Measurements from ENCODE around the gene TUBG1. TPM values are rescaled to one million over a fixed set of nuclear protein-coding genes. Genes with fewer than 3 reads are reported as not detected.

TUBG1 gene
- polyA plus RNA-seq, 4 donors = 22.8 to 43.3 (median 33.3) TPM

- FAIRE-seq = no peak
- H3K4me3 ChIP-seq (ENCODE audit: low read depth in 1 of 3, low read length in 3 of 3) = no peak overlapping the region
- WGBS, 3 donors = 79 to 86% (median 84%) methylated on average over 3 of the region's 3 CpGs
- no peak overlapping the region for H3K27ac ChIP-seq (ENCODE audit: low read depth in 1 of 3, low read length in 2 of 3)
- peaks cover 0 to 20% (median 0%) of the 10 kb centered on the region in 3 donors for H3K4me1 ChIP-seq (ENCODE audit: control insufficient read depth in 3 of 3, insufficient read depth in 2 of 3, low read depth in 1 of 3, low read length in 2 of 3)
- no peak for DNase-seq
- no peaks in the 10 kb centered on the region for H3K27me3 ChIP-seq (ENCODE audit: control insufficient read depth in 3 of 3, insufficient read depth in 3 of 3, low read length in 3 of 3)
- no peaks in the 10 kb centered on the region for H3K9me3 ChIP-seq (ENCODE audit: control insufficient read depth in 2 of 2, insufficient read depth in 1 of 2, low read depth in 1 of 2, low read length in 1 of 2)
- peaks cover 11 to 61% (median 38%) of the 10 kb centered on the region in 3 donors for H3K36me3 ChIP-seq (ENCODE audit: control insufficient read depth in 3 of 3, insufficient read depth in 2 of 3, low read depth in 1 of 3, low read length in 3 of 3)
Measured at GRCh38 chr17:42574463-42574862, 35.0 kb upstream of the TUBG1 start.

GRCh38 chr17:42577140-42577531 lies 32.3 kb upstream of the TUBG1 start:
- peak overlapping the region in 2 of 3 donors; percentile 73 to 90 for H3K27ac ChIP-seq (ENCODE audit: low read depth in 1 of 3, low read length in 2 of 3)
- H3K4me3 ChIP-seq (ENCODE audit: low read depth in 1 of 3, low read length in 3 of 3) = peak overlapping the region in 2 of 3 donors; percentile 66 to 79
- peaks cover 0 to 14% (median 0%) of the 10 kb centered on the region in 3 donors for H3K4me1 ChIP-seq (ENCODE audit: control insufficient read depth in 3 of 3, insufficient read depth in 2 of 3, low read depth in 1 of 3, low read length in 2 of 3)
- FAIRE-seq (no peak), DNase-seq (no peak)
- H3K36me3 ChIP-seq (ENCODE audit: control insufficient read depth in 3 of 3, insufficient read depth in 2 of 3, low read depth in 1 of 3, low read length in 3 of 3) = peaks cover 0 to 58% (median 25%) of the 10 kb centered on the region in 3 donors
- H3K9me3 ChIP-seq (ENCODE audit: control insufficient read depth in 2 of 2, insufficient read depth in 1 of 2, low read depth in 1 of 2, low read length in 1 of 2) = no peaks in the 10 kb centered on the region
- 0 to 5% (median 4%) methylated on average over 15 to 18 of the region's 18 CpGs for WGBS, 3 donors
- no peaks in the 10 kb centered on the region for H3K27me3 ChIP-seq (ENCODE audit: control insufficient read depth in 3 of 3, insufficient read depth in 3 of 3, low read length in 3 of 3)

- WGBS, 3 donors = 0 to 1% (median 0%) methylated on average over 50 to 52 of the region's 52 CpGs
- Histone ChIP-seq H3K9me3 (ENCODE audit: control insufficient read depth in 2 of 2, insufficient read depth in 1 of 2, low read depth in 1 of 2, low read length in 1 of 2) (no peaks in the 10 kb centered on the region), H3K4me1 (ENCODE audit: control insufficient read depth in 3 of 3, insufficient read depth in 2 of 3, low read depth in 1 of 3, low read length in 2 of 3) (peaks cover 0 to 14% (median 0%) of the 10 kb centered on the region in 3 donors), H3K27ac (ENCODE audit: low read depth in 1 of 3, low read length in 2 of 3) (peak within 1 kb of the TSS; percentile 60 to 90 (median 73)), H3K4me3 (ENCODE audit: low read depth in 1 of 3, low read length in 3 of 3) (peak within 1 kb of the TSS; percentile 46 to 79 (median 66)), H3K36me3 (ENCODE audit: control insufficient read depth in 3 of 3, insufficient read depth in 2 of 3, low read depth in 1 of 3, low read length in 3 of 3) (peaks cover 0 to 57% (median 26%) of the 10 kb centered on the region in 3 donors), H3K27me3 (ENCODE audit: control insufficient read depth in 3 of 3, insufficient read depth in 3 of 3, low read length in 3 of 3) (no peaks in the 10 kb centered on the region)
- peak; percentile 96 for DNase-seq
- no peak for FAIRE-seq
Measured at GRCh38 chr17:42577532-42578281, 31.8 kb upstream of the TUBG1 start, which contains the start of gene PSMC3IP. Gene PSMC3IP (minus strand): TSS chr17:42577729. CDS start chr17:42577686, 43 bp downstream.

DNA sequence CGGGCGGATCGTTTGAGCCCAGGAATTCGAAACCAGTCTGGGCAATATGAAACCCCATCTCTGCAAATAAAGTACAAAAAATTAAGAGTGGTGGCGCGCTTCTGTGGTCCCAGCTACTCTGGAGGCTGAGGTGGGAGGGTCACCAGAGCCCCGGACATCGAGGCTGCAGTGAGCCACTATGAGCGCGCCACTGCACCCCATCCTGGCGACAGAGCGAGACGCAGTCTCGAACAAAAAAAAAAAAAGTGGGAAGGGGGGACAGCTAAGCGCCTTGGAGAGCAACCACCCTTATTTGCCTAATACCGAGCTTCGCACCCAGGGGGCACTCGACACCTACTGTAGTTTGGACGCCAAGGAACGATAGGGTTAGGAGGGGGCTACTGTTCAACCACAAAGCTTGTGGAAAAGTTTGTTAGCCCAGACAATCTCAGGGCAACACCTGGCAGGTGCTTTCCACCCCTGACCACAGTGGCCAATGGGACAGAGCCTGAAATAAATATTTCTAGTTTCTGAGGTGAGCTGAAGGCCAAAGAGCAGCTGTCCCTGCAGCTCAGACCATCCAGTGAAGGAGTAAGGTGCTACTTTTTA lies 31.1 kb upstream of the TUBG1 start:
- DNase-seq (peak; percentile 63 to 83), FAIRE-seq (no peak)
- no peaks in the 10 kb centered on the region for H3K27me3 ChIP-seq (ENCODE audit: control insufficient read depth in 3 of 3, insufficient read depth in 3 of 3, low read length in 3 of 3)
- 0 to 1% (median 1%) methylated on average over 17 to 20 of the region's 20 CpGs for WGBS, 3 donors
- H3K9me3 ChIP-seq (ENCODE audit: control insufficient read depth in 2 of 2, insufficient read depth in 1 of 2, low read depth in 1 of 2, low read length in 1 of 2) = no peaks in the 10 kb centered on the region
- peak overlapping the region; percentile 60 to 90 (median 73) for H3K27ac ChIP-seq (ENCODE audit: low read depth in 1 of 3, low read length in 2 of 3)
- peaks cover 0 to 14% (median 0%) of the 10 kb centered on the region in 3 donors for H3K4me1 ChIP-seq (ENCODE audit: control insufficient read depth in 3 of 3, insufficient read depth in 2 of 3, low read depth in 1 of 3, low read length in 2 of 3)
- H3K36me3 ChIP-seq (ENCODE audit: control insufficient read depth in 3 of 3, insufficient read depth in 2 of 3, low read depth in 1 of 3, low read length in 3 of 3) = peaks cover 4 to 53% (median 24%) of the 10 kb centered on the region in 3 donors
- peak overlapping the region; percentile 46 to 79 (median 66) for H3K4me3 ChIP-seq (ENCODE audit: low read depth in 1 of 3, low read length in 3 of 3)

DNA sequence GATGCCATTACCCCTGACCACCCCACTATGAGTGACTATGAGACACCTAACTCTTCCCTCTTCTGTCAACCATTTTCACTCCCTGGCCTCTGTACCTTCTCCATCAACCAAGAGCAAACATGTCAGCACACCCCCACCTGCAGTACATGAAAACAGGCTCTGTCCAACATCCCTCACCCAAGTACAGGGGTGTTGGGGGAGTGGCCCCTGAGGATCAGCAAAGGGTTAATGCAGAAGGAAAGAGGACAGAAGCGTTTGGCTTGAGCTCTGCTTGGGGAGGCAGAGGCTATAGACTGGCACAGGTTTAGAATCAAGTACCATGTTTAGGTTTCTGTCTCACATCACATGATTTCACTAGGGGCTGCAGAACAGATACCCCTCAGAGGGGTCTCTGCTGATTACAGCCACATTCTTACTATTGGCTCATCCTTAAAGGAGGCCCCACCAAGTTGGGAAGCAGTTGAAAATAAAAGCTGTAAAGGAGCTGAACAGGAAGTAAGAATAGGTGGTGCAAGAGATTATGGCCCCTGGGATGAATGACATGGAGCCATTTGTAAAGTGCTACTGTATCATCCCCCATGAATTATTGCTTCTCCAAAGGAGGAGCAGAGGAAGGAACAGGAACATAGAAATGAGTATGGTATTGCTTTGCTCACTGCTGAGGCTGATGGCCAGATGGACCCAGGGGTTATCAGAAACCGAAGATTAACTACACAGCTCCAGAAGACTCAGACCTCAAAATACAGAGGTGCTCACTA lies 29.5 kb upstream of the TUBG1 start:
- DNase-seq = no peak
- H3K27ac ChIP-seq (ENCODE audit: low read depth in 1 of 3, low read length in 2 of 3) = peak overlapping the region in 1 of 3 donors; percentile 29
- H3K9me3 ChIP-seq (ENCODE audit: control insufficient read depth in 2 of 2, insufficient read depth in 1 of 2, low read depth in 1 of 2, low read length in 1 of 2) = no peaks in the 10 kb centered on the region
- WGBS, 3 donors = 46 to 57% (median 50%) methylated on average over 2 of the region's 2 CpGs
- no peak for FAIRE-seq
- H3K4me3 ChIP-seq (ENCODE audit: low read depth in 1 of 3, low read length in 3 of 3) = no peak overlapping the region
- no peaks in the 10 kb centered on the region for H3K27me3 ChIP-seq (ENCODE audit: control insufficient read depth in 3 of 3, insufficient read depth in 3 of 3, low read length in 3 of 3)
- peaks cover 10 to 58% (median 21%) of the 10 kb centered on the region in 3 donors for H3K36me3 ChIP-seq (ENCODE audit: control insufficient read depth in 3 of 3, insufficient read depth in 2 of 3, low read depth in 1 of 3, low read length in 3 of 3)
- peaks cover 0 to 14% (median 0%) of the 10 kb centered on the region in 3 donors for H3K4me1 ChIP-seq (ENCODE audit: control insufficient read depth in 3 of 3, insufficient read depth in 2 of 3, low read depth in 1 of 3, low read length in 2 of 3)

- FAIRE-seq = no peak
- 92 to 96% (median 93%) methylated on average over 10 of the region's 10 CpGs for WGBS, 3 donors
- no peaks in the 10 kb centered on the region for H3K9me3 ChIP-seq (ENCODE audit: control insufficient read depth in 2 of 2, insufficient read depth in 1 of 2, low read depth in 1 of 2, low read length in 1 of 2)
- no peaks in the 10 kb centered on the region for H3K27me3 ChIP-seq (ENCODE audit: control insufficient read depth in 3 of 3, insufficient read depth in 3 of 3, low read length in 3 of 3)
- no peak for DNase-seq
- peaks cover 0 to 12% (median 0%) of the 10 kb centered on the region in 3 donors for H3K4me1 ChIP-seq (ENCODE audit: control insufficient read depth in 3 of 3, insufficient read depth in 2 of 3, low read depth in 1 of 3, low read length in 2 of 3)
- H3K36me3 ChIP-seq (ENCODE audit: control insufficient read depth in 3 of 3, insufficient read depth in 2 of 3, low read depth in 1 of 3, low read length in 3 of 3) = peaks cover 16 to 64% (median 26%) of the 10 kb centered on the region in 3 donors
- H3K27ac ChIP-seq (ENCODE audit: low read depth in 1 of 3, low read length in 2 of 3) = no peak overlapping the region
- no peak overlapping the region for H3K4me3 ChIP-seq (ENCODE audit: low read depth in 1 of 3, low read length in 3 of 3)
Measured at GRCh38 chr17:42581744-42582270, 27.7 kb upstream of the TUBG1 start.

GRCh38 chr17:42584880-42585279 lies 24.6 kb upstream of the TUBG1 start:
- DNase-seq (no peak), FAIRE-seq (no peak)
- Histone ChIP-seq H3K4me1 (ENCODE audit: control insufficient read depth in 3 of 3, insufficient read depth in 2 of 3, low read depth in 1 of 3, low read length in 2 of 3) (no peaks in the 10 kb centered on the region), H3K27ac (ENCODE audit: low read depth in 1 of 3, low read length in 2 of 3) (peak overlapping the region in 1 of 3 donors; percentile 17), H3K4me3 (ENCODE audit: low read depth in 1 of 3, low read length in 3 of 3) (no peak overlapping the region), H3K27me3 (ENCODE audit: control insufficient read depth in 3 of 3, insufficient read depth in 3 of 3, low read length in 3 of 3) (no peaks in the 10 kb centered on the region), H3K36me3 (ENCODE audit: control insufficient read depth in 3 of 3, insufficient read depth in 2 of 3, low read depth in 1 of 3, low read length in 3 of 3) (peaks cover 19 to 74% (median 35%) of the 10 kb centered on the region in 3 donors), H3K9me3 (ENCODE audit: control insufficient read depth in 2 of 2, insufficient read depth in 1 of 2, low read depth in 1 of 2, low read length in 1 of 2) (no peaks in the 10 kb centered on the region)
- WGBS, 3 donors = 86 to 91% (median 88%) methylated on average over 8 to 9 of the region's 9 CpGs

DNA sequence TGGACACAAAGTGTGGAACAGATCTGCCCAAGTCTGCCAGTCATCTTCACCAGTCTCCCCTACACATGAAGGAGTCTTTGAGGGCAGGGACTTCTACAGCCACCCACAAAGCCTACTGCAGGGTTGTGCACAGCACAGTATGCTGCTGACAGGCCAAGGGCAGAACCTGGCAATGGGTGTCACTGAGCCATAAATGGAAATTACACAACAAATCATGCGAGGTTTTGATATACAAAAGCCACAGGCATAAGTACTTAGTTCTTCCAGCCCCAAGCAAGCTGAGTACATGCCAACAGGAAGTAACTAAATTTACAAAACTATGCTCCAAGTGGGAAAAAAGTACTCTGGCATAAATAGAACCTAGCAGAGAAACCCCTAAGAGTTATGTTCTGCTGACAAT lies 24.1 kb upstream of the TUBG1 start:
- no peaks in the 10 kb centered on the region for H3K27me3 ChIP-seq (ENCODE audit: control insufficient read depth in 3 of 3, insufficient read depth in 3 of 3, low read length in 3 of 3)
- WGBS, 3 donors = 20 to 26% (median 24%) methylated on average over 1 of the region's 1 CpG
- FAIRE-seq = no peak
- H3K9me3 ChIP-seq (ENCODE audit: control insufficient read depth in 2 of 2, insufficient read depth in 1 of 2, low read depth in 1 of 2, low read length in 1 of 2) = no peaks in the 10 kb centered on the region
- H3K4me3 ChIP-seq (ENCODE audit: low read depth in 1 of 3, low read length in 3 of 3) = no peak overlapping the region
- no peak for DNase-seq
- peaks cover 19 to 76% (median 35%) of the 10 kb centered on the region in 3 donors for H3K36me3 ChIP-seq (ENCODE audit: control insufficient read depth in 3 of 3, insufficient read depth in 2 of 3, low read depth in 1 of 3, low read length in 3 of 3)
- H3K4me1 ChIP-seq (ENCODE audit: control insufficient read depth in 3 of 3, insufficient read depth in 2 of 3, low read depth in 1 of 3, low read length in 2 of 3) = no peaks in the 10 kb centered on the region
- H3K27ac ChIP-seq (ENCODE audit: low read depth in 1 of 3, low read length in 2 of 3) = peak overlapping the region in 1 of 3 donors; percentile 17
